ENCODE results near the gene ECD. TPM values are rescaled to one million over a fixed set of nuclear protein-coding genes. Genes with fewer than 3 reads are reported as not detected.
"Not testable (repeated sequence)": the region's sequence is repeated elsewhere in the genome, so short reads cannot be mapped to it uniquely, and the experiment has no call there.

Gene ECD
- total and polyA plus RNA-seq, 2 experiments from 2014 or later = 21.3 to 37.3 TPM

GRCh38 chr10:73110345-73110849 is 57.4 kb downstream of the ECD start, which contains the start of gene NUDT13:
Gene NUDT13 (plus strand): TSS chr10:73110455. CDS start chr10:73114366, 3,911 bp downstream.
- Histone ChIP-seq H3K9ac (peak within 1 kb of the TSS; percentile 84), H3K4me2 (ENCODE audit: unreplicated experiment) (peak within 1 kb of the TSS; percentile 91), H3K4me3 (peak within 1 kb of the TSS; percentile 81), H2AFZ (peak within 1 kb of the TSS; percentile 90), H3K9me2 (ENCODE audit: insufficient read depth) (no peaks in the 10 kb centered on the region), H3F3A (ENCODE audit: insufficient read depth) (peaks cover 33% of the 10 kb centered on the region), H3K79me2 (ENCODE audit: insufficient read depth) (peaks cover 4% of the 10 kb centered on the region; the same call in 1 of the 2 replicates), H4K20me1 (ENCODE audit: insufficient read depth) (no peaks in the 10 kb centered on the region), H3K27ac (peak within 1 kb of the TSS; percentile 94), H3K9me3 (ENCODE audit: low read depth) (no peaks in the 10 kb centered on the region), H3K27me3 (replicated peaks; ENCODE audit: insufficient read depth) (no peaks in the 10 kb centered on the region), H3K4me1 (ENCODE audit: insufficient read depth) (peaks cover 24% of the 10 kb centered on the region), H3K36me3 (ENCODE audit: low read depth) (no peaks in the 10 kb centered on the region)
- TF ChIP-seq EZH2phosphoT487 (IDR thresholded peaks at IDR 0.05; ENCODE audit: insufficient read depth, low read depth) = no peak
- DNase-seq = peak; percentile 88
- WGBS, 2 experiments (ENCODE audit: low coverage in 1 of 2, low lambda C conversion rate in 2 of 2, missing lambda C conversion rate in 2 of 2) = 0 to 1% methylated on average over 5 of the region's 5 CpGs
- in situ Hi-C loops (cut with MboI) = no loop called here

- 98 to 100% methylated on average over 4 of the region's 4 CpGs for WGBS, 2 experiments (ENCODE audit: low coverage in 1 of 2, low lambda C conversion rate in 2 of 2, missing lambda C conversion rate in 2 of 2)
- H3K9ac ChIP-seq; H3K9me3 ChIP-seq (ENCODE audit: low read depth); H3K27ac ChIP-seq; H2AFZ ChIP-seq; H4K20me1 ChIP-seq (ENCODE audit: insufficient read depth); H3K79me2 ChIP-seq (ENCODE audit: insufficient read depth); in situ Hi-C loops (cut with MboI); DNase-seq; H3K4me2 ChIP-seq (ENCODE audit: unreplicated experiment); H3K27me3 ChIP-seq (replicated peaks; ENCODE audit: insufficient read depth); H3K9me2 ChIP-seq (ENCODE audit: insufficient read depth); H3K4me3 ChIP-seq; H3K36me3 ChIP-seq (ENCODE audit: low read depth): not testable (repeated sequence)
- Histone ChIP-seq H3K4me1 (ENCODE audit: insufficient read depth) (peaks cover 24% of the 10 kb centered on the region), H3F3A (ENCODE audit: insufficient read depth) (peaks cover 33% of the 10 kb centered on the region)
Measured at GRCh38 chr10:73109248-73109652, 58.6 kb downstream of the ECD start.

GRCh38 chr10:73106301-73106700 is 61.5 kb downstream of the ECD start:
- 85 to 91% methylated on average over 3 of the region's 3 CpGs for WGBS, 2 experiments (ENCODE audit: low coverage in 1 of 2, low lambda C conversion rate in 2 of 2, missing lambda C conversion rate in 2 of 2)
- DNase-seq = no peak
- H3K79me2 ChIP-seq (ENCODE audit: insufficient read depth) = no peaks in the 10 kb centered on the region
- no peak overlapping the region for H3K9ac ChIP-seq
- H3K4me1 ChIP-seq (ENCODE audit: insufficient read depth) = peaks cover 4% of the 10 kb centered on the region
- no peak overlapping the region for H3K4me2 ChIP-seq (ENCODE audit: unreplicated experiment)
- H3K4me3 ChIP-seq = no peak overlapping the region
- H3K27ac ChIP-seq = no peak overlapping the region
- H4K20me1 ChIP-seq (ENCODE audit: insufficient read depth) = no peaks in the 10 kb centered on the region
- peaks cover 12% of the 10 kb centered on the region for H3F3A ChIP-seq (ENCODE audit: insufficient read depth)
- no peaks in the 10 kb centered on the region for H3K9me2 ChIP-seq (ENCODE audit: insufficient read depth)
- no peaks in the 10 kb centered on the region for H3K27me3 ChIP-seq (replicated peaks; ENCODE audit: insufficient read depth)
- no peaks in the 10 kb centered on the region for H3K9me3 ChIP-seq (ENCODE audit: low read depth)
- H2AFZ ChIP-seq = no peak overlapping the region
- no peaks in the 10 kb centered on the region for H3K36me3 ChIP-seq (ENCODE audit: low read depth)
- no peak for TF ChIP-seq EZH2 (IDR thresholded peaks at IDR 0.05; ENCODE audit: insufficient read depth, poor library complexity, severe bottlenecking)
- TF ChIP-seq EZH2phosphoT487 (IDR thresholded peaks at IDR 0.05; ENCODE audit: insufficient read depth, low read depth) = no peak
- in situ Hi-C loops (cut with MboI) = no loop called here

GRCh38 chr10:73099141-73099540 is 68.7 kb downstream of the ECD start:
- Histone ChIP-seq H3K9me3 (ENCODE audit: low read depth) (no peaks in the 10 kb centered on the region), H3K79me2 (ENCODE audit: insufficient read depth) (peaks cover 24% of the 10 kb centered on the region), H2AFZ (no peak overlapping the region), H3K36me3 (ENCODE audit: low read depth) (no peaks in the 10 kb centered on the region), H3K27me3 (replicated peaks; ENCODE audit: insufficient read depth) (no peaks in the 10 kb centered on the region), H3F3A (ENCODE audit: insufficient read depth) (peaks cover 30% of the 10 kb centered on the region), H3K27ac (no peak overlapping the region), H3K9ac (no peak overlapping the region), H3K4me2 (ENCODE audit: unreplicated experiment) (no peak overlapping the region), H4K20me1 (ENCODE audit: insufficient read depth) (no peaks in the 10 kb centered on the region), H3K4me3 (no peak overlapping the region), H3K9me2 (ENCODE audit: insufficient read depth) (no peaks in the 10 kb centered on the region), H3K4me1 (ENCODE audit: insufficient read depth) (peaks cover 8% of the 10 kb centered on the region)
- DNase-seq = no peak
- TF ChIP-seq EZH2phosphoT487 (IDR thresholded peaks at IDR 0.05; ENCODE audit: insufficient read depth, low read depth) (no peak), EZH2 (IDR thresholded peaks at IDR 0.05; ENCODE audit: insufficient read depth, poor library complexity, severe bottlenecking) (no peak)
- in situ Hi-C loops (cut with MboI) = no loop called here
- WGBS, 2 experiments (ENCODE audit: low coverage in 1 of 2, low lambda C conversion rate in 2 of 2, missing lambda C conversion rate in 2 of 2) = 10 to 20% methylated on average over 1 of the region's 1 CpG

GRCh38 chr10:73097305-73097670 is 70.5 kb downstream of the ECD start:
- Histone ChIP-seq H3K4me1 (ENCODE audit: insufficient read depth) (peaks cover 11% of the 10 kb centered on the region), H3K9ac (peak overlapping the region; percentile 98), H2AFZ (peak overlapping the region; percentile 94), H3F3A (ENCODE audit: insufficient read depth) (peaks cover 33% of the 10 kb centered on the region), H3K27ac (peak overlapping the region; percentile 97), H3K9me2 (ENCODE audit: insufficient read depth) (no peaks in the 10 kb centered on the region), H4K20me1 (ENCODE audit: insufficient read depth) (no peaks in the 10 kb centered on the region), H3K4me2 (ENCODE audit: unreplicated experiment) (peak overlapping the region; percentile 74), H3K4me3 (peak overlapping the region; percentile 96), H3K36me3 (ENCODE audit: low read depth) (no peaks in the 10 kb centered on the region), H3K9me3 (ENCODE audit: low read depth) (no peaks in the 10 kb centered on the region), H3K27me3 (replicated peaks; ENCODE audit: insufficient read depth) (no peaks in the 10 kb centered on the region), H3K79me2 (ENCODE audit: insufficient read depth) (peaks cover 41% of the 10 kb centered on the region)
- no peak for TF ChIP-seq EZH2 (IDR thresholded peaks at IDR 0.05; ENCODE audit: insufficient read depth, poor library complexity, severe bottlenecking)
- 32 to 44% methylated on average over 4 of the region's 4 CpGs for WGBS, 2 experiments (ENCODE audit: low coverage in 1 of 2, low lambda C conversion rate in 2 of 2, missing lambda C conversion rate in 2 of 2)
- in situ Hi-C loops (cut with MboI) = no loop called here
- peak; percentile 30 for DNase-seq

All from GM23248 (cell line).